NCI-H82 treated with DMSO at 0.1 percent for 48 hours (cell line): ENCODE results near the gene KCNK17.
A peak's percentile ranks its signal among the peaks of the same experiment; 100 is the strongest.

Experiments used
- DNase-seq: peaks from one replicate; lab custom pipeline; 2025; ENCODE audit not compliant: unreplicated experiment; lab: John Stamatoyannopoulos, UW

Gene KCNK17, protein sequence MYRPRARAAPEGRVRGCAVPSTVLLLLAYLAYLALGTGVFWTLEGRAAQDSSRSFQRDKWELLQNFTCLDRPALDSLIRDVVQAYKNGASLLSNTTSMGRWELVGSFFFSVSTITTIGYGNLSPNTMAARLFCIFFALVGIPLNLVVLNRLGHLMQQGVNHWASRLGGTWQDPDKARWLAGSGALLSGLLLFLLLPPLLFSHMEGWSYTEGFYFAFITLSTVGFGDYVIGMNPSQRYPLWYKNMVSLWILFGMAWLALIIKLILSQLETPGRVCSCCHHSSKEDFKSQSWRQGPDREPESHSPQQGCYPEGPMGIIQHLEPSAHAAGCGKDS

DNA sequence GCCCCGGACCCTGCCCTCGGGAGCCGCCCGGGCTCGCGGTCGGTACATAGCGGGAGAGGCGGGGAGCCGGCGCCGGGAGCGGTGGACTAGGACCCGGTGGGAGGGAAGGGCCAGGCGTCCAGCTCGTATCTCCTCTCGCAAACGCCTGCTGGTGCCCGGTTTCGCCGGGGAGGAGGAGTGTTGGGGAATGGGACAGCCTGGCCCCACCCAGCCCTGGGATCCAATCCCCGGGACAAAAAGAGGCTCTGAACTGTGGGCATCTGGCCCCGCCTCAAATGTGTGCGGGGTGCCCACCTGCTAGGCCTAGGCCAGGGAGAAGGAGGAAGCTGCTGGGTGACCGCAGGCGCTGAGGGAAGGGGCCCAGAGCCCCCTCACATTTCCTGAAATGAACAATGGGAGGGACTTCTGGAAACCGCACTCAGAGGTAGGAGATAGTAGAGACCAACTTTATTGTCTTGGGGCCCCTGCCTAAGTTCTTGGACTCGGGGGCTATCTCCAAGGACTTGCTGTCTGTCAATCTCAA, at the start of gene KCNK17:
Gene KCNK17 (minus strand): TSS at position 147 of the 523 bp plus-strand sequence. CDS start 99 bp downstream, at position 48.
- no peak for DNase-seq

DNA sequence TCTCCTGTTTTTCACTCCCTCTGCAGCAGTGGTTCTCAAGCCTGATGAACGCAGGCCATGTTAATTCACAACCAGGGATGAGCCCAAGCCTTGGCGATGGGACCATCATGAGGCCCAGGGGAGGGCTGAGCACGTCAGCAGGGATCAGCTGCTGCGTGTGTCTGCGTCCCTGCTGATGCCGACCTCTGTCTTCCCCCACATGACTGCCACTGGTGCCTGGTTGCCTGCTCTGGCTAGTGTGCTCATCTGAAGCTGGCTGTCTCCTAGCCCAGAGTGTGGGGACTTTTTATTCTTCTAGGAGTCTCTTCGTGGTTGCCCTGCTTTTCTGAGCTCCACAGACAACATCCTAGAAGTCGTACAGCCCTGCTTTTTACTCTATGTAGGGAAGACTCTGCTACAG, 49.1 kb upstream of the KCNK17 start:
- no peak for DNase-seq

DNA sequence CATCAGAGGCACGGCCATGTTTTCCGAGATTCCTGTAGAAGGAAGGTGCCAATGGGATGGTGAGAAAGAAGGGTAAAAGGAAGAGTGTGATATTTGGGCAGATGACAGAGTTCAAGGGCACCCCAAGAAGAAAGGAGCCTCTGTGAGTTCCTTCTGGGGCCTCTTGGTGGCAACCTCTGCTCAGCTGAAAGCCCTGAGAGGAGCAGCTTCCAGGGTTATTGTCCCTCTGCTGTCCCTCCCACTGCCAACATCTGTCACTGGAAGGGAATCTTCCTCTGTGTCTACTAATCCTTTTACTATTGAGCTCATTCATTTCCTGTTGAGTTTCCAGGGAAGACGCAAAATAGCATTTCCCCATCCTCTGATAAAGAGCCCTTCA, 48.3 kb upstream of the KCNK17 start:
- peak; percentile 91 for DNase-seq

DNA sequence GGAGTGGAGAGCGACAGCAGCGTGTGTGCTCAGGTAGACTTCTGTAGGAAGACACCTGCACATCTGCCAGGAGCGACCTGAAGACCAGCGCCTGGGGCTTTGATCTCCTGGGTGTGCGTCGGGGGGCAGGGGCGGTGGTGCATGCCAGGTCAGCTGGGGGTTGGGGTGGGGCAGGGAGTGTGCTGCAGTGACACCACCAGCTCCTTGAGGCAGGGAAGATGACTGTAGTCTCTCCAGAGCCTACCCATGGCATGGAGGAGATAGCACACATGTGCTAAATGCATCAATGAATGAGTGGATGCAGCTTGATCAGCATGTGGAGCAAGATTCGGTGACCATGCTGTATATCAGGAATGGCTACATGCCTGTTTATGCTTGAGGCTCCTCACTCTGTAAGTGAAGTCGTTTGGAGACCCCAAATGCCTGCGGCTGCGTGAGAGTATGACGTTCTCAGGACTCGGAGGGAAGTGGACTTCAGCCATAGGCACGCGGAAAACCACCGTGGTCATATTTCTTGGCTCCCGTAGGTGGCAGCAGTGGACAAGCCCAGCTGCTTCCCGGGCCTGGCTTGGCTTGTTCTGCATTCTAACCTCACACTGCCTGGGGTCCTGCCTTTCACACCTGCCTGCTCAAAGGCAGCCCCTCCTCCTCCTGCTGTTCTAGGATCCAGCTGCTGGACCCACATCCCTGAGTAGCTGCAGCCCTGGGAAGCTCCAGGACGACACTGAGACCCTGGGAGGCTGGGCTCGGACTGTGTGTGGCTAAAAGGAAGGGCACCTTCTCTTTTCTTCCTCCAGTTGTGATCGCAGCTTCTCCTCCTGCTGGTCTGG, 47.7 kb upstream of the KCNK17 start:
- DNase-seq: peak; percentile 16

DNA sequence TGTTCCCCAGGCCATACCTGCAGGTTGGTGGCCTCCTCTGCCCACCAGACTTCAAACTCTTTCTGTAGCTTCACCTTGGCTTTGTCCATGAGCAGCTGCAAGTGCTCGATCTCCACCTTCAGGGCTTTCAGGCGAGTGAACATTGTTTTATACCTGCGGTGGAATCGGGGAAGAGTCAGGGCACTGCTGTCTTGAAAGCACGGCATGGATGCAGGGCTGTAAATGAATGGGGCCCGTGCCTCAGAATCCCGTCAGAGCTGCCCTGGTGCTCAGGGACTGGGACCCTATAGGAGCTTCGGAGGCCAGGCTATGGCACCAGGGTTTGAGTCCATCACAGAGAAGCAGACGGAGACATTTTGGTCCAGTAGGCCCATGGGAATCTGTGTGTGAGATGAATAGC, 46.2 kb upstream of the KCNK17 start:
- no peak for DNase-seq

DNA sequence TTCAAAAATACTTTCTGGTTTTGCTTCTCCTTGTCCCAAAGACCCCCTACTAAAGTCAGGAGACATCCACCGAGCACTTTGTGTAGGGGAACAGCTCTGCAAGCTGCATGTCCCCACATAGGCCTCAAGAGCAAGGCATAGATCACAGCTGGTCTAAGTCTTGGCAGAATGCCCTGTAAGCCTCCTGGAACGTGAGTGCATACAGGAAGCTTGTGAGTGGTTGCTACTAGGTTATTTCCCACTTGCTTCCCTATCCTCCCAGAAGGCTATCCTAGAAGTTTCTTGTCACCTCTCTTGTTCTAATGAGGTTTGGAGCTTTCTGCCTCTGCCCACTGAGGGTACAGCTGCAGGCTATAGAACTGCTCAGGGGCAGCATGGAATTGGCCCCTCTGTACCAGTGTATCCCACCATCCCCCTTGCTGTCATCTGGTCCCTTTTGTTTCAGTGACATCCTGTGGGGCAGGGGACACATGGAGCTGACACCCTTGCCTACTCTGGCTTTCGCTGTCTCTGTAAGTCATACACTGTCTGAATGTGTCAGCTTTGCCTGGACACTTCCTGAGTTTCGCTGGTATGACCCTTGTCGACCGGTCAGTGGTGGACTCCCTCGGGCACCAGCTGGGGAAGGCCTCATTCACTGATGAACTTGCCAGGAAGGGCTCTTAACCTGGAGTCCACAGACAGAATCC, 43.9 kb upstream of the KCNK17 start:
- peak; percentile 17 for DNase-seq

DNA sequence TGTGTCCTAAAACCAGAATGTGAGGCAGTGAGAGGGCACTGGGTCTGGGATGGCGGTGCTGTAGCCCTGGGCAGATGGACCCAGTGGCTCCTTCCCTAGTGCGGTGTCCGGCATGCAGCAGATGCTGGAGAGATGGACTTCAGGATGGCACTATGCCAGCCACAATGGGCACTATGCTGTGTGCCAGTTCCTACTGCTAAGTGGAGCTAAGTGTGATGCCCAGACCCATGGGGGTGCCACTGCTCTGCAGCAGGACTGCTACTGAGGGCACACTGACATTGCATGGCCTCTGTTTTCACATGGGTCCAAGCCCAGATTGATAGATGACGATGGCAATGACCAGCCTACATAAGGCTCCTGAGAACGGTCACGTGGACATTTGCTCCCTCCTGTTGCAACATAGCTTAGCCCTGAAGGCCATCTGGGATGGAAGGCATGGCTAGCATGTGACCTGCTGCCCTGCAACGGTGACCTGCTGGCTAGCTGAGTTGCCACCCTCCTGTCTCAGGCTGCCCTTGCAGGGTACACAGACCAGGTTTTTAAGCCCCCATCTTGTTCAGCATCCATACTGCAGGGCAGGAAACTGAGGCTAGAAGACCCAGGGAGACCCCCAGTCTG, 39.6 kb upstream of the KCNK17 start:
- no peak for DNase-seq

DNA sequence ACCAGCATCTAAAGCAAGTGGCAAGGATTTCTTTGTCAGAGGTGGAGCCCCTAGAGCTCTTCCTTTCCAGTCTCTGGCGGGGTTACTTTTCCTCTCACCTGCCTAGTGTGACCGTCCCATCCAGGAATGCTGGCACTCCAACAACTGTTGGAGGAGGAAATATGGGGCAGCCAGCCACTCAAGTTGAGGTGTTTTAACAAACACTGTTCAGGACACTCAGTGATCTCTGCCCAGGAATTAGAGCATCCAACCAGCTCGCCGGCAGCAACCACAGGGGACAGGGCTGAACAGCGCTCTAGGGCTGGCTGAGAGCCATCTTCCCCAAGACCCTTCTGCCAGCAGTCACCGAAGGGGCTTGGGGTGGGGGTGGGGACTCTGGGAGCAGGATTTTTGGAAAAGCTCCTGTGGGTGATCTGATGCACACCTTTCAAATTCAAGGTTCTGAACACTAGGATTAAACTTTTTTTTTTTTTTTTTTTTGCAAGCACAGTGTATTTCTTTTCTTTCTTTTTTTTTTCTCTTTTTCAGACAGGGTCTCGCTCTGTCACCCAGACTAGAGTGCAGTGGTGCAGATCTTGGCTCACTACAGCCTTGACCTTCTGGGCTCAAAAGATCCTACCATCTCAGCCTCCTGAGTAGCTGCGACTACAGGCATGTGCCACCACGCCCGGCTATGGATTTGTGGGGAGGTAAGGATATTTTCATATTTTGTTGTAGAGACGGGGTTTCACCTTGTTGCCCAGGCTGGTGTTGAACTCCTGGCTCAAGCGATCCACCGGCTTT, 36.7 kb upstream of the KCNK17 start:
- no peak for DNase-seq

DNA sequence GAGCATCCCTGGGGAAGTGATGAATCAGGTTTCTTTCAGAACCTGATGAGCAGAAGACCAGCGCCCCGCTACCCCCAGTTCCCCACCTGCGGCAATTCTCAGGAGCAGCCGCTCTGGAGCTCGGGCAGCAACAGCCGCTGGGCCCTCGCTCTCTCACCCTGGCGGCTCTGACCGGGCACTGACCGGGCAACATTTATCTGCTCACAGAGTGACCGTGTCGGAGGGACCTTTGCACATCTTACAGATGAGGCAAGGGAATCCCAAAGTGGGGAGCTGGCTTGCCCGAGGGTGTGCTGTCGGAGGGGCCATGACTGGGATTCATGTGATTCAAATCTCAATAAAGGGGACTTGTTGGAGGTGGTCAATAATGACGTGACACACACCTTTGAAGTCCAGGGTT, 34.5 kb upstream of the KCNK17 start:
- no peak for DNase-seq

DNA sequence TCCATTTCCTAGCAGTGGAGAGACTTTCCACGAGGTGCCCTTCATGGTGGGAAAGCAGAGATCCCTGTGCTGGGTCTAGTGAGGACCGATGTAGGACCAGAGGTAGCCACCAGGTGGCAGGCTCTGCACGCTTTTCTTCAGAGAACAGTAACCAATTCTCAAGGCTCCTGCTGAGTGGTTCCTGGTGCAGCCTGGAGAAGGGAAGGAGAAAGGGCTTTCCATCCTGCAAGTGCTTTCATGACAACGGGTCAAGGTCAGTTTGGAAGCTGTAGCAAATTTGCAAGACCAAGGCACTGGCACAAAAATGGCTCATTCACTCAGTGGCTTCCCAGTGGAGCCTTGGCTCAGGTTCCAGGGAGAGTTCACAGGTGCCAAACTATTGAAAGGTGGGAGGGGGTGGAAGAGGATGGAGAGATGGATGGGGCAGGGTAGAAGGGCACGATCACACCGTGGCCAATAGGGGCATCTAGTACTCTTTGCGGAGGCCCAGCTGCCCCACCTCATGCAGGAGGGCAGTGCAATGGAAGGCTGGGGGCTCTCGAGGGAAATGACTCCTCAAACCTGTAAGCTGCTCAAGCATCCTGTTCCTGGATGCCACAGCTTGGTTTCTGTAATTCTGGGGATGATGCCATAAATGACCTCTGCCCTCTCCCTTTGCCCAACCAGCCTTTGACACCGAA, 33.8 kb upstream of the KCNK17 start:
- DNase-seq: peak; percentile 45

DNA sequence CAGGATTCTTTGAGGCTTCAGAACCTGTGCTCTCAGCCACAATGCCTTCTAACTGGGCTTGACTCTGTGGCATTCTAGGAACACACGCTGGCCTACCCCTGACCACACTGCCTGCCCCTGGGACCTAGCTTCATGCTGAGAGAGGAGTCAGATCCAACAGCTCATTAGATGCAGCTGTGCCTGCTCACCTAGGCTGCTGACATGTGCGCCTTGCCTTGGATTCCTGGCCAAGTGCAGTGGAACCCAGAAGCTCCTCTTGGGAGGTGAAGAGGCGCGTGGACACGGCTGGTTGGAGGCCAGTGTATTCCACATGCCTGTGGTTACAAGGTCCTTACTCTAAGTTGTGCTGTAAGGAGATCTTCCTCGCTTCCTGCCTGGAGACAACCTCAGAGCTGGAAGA, 33.0 kb upstream of the KCNK17 start:
- DNase-seq: no peak

DNA sequence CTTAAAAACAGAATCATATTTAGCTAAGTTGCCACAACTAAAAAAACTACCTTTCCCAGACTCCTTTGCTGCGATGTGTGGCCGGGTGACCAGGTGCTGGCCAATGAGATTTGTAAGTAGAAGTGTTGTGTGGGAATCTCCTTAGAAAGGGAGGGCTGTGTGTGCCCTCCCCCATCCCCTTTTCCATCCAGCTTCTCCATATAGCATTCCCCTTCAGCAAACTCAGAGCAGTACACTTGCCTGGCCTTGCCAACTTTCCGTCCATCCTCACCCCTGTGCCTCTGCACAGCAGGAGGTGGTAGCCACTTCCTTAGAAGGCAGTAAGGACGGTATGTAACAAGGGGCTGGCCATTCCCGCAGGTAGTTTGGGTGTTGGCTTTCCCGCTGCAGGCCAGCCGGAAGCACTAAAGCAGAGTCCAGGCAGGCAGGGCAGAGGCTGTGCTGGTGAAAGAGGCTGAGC, 30.6 kb upstream of the KCNK17 start:
- no peak for DNase-seq

DNA sequence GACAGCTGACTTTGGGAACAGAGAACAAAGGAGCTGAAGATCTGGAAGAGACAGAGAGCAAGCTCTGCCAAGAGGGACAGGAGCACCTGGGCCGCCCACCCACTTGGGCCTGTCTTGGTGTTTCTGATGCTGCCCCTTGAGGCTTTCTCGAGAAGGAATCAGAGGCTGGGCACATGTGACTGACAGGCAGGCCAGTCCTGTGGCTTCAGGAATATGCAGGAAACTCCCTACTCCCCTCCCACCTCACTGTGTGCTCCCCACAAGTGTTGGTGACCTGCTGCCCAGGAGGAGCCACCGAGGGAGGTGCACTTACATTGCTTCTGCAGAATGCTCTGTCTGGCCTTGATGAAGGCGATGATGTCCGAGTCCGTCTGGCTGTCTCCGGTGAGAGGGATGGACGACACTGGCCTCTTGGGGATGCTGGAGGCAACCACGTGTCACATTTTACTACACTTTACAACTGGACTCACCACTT, 29.2 kb upstream of the KCNK17 start:
- DNase-seq: no peak

DNA sequence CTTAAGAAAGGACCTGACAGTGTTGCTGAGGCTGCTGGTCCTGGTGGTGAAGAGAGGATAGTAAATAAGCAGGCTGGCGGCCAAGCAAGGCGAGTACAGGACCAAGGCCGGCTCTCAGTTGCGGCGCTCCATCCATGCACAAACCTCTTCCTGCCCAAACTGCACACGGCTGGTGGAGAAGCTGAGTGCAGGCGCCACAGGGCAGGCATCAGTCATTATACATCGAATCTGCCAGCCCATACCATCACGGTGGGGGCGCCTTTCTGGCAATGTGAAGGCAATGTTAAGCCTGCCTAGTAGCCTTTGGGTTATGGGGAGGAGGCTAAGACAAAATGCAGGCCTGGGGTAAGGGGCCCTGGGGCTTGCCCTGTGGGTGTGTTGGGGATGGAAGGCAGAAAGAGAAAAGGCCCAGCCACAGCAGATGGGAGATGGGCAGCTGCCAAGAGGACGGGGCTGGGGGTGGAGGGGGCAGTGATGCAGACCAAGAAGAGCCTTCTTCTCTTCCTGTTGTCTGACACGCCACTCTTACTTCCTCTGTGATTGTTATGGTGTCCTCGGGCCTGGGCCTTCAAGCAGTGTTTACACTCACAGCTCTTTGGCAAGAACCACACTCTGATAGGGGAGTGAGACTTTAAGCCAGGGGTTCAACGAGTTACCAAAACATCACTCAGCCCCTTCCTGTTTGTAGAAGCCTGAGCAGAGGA, 28.6 kb upstream of the KCNK17 start:
- DNase-seq: no peak

DNA sequence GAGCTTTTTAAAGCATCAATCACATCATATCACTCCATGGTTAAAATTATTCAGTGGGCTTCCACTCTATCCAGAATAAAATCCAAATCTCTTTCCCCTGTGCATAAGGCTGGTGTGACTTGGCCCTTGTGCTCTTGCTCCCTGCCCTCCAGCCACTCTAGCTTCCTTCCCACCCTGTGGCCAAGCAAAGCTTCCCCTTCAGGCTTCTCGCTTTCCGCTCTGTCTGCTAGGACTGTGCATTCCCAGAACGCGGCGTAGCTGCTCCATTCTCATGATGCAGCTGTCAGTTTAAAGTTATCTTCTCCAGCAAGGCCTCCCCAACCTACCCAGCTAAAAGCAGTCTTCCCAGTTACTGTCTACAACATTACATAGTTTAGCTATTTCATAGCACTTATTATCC, 27.7 kb upstream of the KCNK17 start:
- no peak for DNase-seq

DNA sequence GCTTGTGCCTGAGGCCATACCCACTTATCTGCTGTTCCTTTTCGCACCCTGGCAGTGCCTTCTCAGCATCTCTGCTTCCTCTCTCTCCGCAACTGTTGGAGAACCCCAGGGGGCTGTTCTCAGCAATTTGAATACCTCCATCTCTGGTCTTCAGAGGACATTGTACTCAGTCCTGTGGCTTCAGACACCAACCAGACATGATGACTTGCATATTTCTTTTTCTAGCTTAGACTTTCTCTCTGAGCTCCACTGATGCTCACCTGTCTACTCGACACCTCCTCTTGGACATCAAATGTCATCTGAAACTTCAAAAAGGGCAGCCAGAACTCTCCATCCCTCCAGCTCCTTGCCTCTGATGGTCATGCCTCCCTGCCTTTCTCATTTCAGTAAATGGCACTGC, 27.1 kb upstream of the KCNK17 start:
- no peak for DNase-seq

DNA sequence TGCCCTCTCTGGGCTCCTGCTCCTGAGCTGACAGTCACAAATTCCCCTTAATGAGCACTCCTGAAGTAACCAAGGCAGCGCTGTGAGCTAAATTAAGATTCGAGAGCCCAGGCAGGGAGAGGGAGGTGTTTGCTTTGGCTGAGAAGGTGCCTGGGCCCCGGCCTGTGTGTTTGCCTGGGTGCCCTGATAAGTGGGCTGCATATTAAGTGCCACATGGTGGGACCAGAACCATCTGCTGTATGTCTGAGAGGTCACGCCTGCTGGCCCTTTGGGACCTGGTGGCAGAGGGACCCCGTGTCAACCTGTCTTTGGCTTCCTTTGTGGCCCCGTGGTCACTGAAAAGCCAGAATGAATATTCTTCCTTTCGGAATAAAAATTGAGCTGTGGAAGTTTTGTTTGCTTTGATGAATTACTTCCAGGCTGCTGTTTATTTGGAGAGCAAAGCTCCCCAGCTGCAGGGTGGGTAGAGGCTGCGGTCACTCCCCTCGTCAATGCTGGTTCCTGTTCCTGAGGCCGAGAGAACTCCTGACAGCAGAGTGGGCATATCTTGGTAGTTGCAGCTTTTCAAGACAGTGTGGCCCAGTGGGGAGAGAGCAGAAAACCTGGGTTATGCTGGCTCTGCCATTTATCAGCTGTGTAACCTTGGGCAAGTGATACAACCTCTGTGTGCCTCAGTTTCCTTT, 25.8 kb upstream of the KCNK17 start:
- DNase-seq: peak; percentile 44

DNA sequence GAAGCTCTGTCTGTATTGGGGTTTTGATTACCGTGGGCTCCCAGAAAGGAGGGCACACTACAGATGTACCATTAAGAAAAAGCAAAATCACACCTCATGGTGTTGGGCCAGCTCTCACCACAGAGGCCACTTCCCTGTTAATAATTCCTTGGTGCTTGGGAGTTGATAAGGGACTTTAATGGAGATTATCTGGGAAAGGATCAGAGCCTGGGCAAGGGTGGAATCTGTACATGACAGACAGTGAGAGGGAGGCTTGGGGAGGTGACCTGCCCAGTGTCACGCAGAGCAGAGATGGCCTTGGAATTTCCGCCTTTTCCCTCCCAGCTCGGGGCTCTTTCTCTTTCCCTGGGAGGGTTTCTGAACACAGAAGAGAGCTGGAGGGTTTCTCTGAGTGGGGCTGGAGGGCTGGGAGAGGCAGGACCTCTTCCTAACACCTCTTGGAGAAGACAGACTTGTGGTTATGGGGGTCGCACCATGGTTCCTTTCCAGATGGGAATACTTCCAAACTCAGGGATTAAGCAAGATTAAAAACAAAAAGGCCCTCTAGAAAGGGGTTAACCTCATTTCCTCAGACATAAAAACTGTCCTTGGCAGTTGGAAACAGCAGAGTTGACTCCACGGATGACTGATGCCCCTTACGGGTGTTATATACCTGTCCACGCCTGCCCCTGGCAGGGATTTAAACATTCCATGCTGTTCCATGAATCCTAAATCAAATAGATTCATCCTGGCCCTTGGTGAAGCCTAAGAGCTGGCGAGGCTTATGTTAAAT, 25.1 kb upstream of the KCNK17 start:
- DNase-seq: peak; percentile 66
